WTC11 (cell line): ENCODE measurements around the gene PDZD2. TPM values are rescaled to one million over a fixed set of nuclear protein-coding genes. Genes with fewer than 3 reads are reported as not detected.

ENCODE experiments used
- ATAC-seq: fragments of 200-7000 bp; cut with Tn5 transposase; 2 replicates; pipeline ENCODE4 v1.10.0; 2021; ENCODE audit warnings: mild to moderate bottlenecking, moderate library complexity
- CTCF ChIA-PET: fragments of 300-600 bp; sonication (Branson Sonifier 250); formaldehyde crosslinking; loops from one replicate; lab custom pipeline; 2021; ENCODE audit warnings: antibody characterized with exemption; lab: Charles Lee
- POLR2A ChIA-PET: fragments of 350-600 bp; sonication (Branson Sonifier 250); formaldehyde crosslinking; loops from one replicate; lab custom pipeline; 2021; ENCODE audit warnings: antibody characterized with exemption; lab: Charles Lee
- DNase-seq: peaks from one replicate; pipeline ENCODE4 v3.0.0; 2021; ENCODE audit warnings: low spot score
- H3K27ac Mint-ChIP-seq: 2 replicates; pipeline ENCODE4 v1.8.0; 2021; ENCODE audit warnings: mixed read lengths
- H3K27me3 Mint-ChIP-seq: 2 replicates; pipeline ENCODE4 v1.8.0; 2021; ENCODE audit warnings: low read depth, mild to moderate bottlenecking, moderate library complexity, mixed read lengths
- H3K36me3 Mint-ChIP-seq: 2 replicates; pipeline ENCODE4 v1.8.0; 2021; ENCODE audit warnings: mixed read lengths
- H3K4me1 Mint-ChIP-seq: 2 replicates; pipeline ENCODE4 v1.8.0; 2022; ENCODE audit warnings: mixed read lengths
- H3K4me3 Mint-ChIP-seq: 2 replicates; pipeline ENCODE4 v1.8.0; 2021; ENCODE audit warnings: mild to moderate bottlenecking, moderate library complexity, mixed read lengths
- H3K9me3 Mint-ChIP-seq: 2 replicates; pipeline ENCODE4 v1.8.0; 2021; ENCODE audit warnings: mixed read lengths
- CBFB ChIP-seq: sonication (generic); formaldehyde crosslinking; IDR thresholded peaks from 2 replicates; pipeline ENCODE4 v1.8.1; 2022; ENCODE audit warnings: mild to moderate bottlenecking, low read depth, missing genetic modification reagents
- EMX1 ChIP-seq: fragments of 250-450 bp; sonication (Bioruptor Pico); IDR thresholded peaks from 2 replicates; pipeline ENCODE4 v1.8.0; 2021; ENCODE audit warnings: mild to moderate bottlenecking
- NR1H2 ChIP-seq: sonication (generic); formaldehyde crosslinking; IDR thresholded peaks from 2 replicates; pipeline ENCODE4 v1.9.0; 2021; ENCODE audit warnings: mild to moderate bottlenecking, moderate library complexity, missing genetic modification reagents
- PRRX2 ChIP-seq: fragments of 250-450 bp; sonication (Bioruptor Pico); IDR thresholded peaks from 2 replicates; pipeline ENCODE4 v1.8.0; 2021; ENCODE audit warnings: mild to moderate bottlenecking
- SP1 ChIP-seq: sonication (generic); formaldehyde crosslinking; conservative IDR thresholded peaks from 2 replicates; pipeline ENCODE4 v1.8.1; 2022; ENCODE audit warnings: missing genetic modification reagents
- ZNF219 ChIP-seq: sonication (generic); formaldehyde crosslinking; IDR thresholded peaks from 2 replicates; pipeline ENCODE4 v1.8.0; 2023; ENCODE audit warnings: missing genetic modification reagents, mild to moderate bottlenecking, borderline replicate concordance
- total RNA-seq: library from RNA; stranded (reverse); gene quantifications from 3 replicates; pipeline ENCODE4 v1.2.3, GENCODE V29; 2021
- TF ChIP-seq, protein P1 (sequence below): sonication (generic); formaldehyde crosslinking; conservative IDR thresholded peaks from 2 replicates; pipeline ENCODE4 v1.8.1; 2023; ENCODE audit warnings: mild to moderate bottlenecking, low read depth, missing genetic modification reagents, moderate library complexity
- TF ChIP-seq, protein P2 (sequence below): sonication (generic); formaldehyde crosslinking; IDR thresholded peaks from 2 replicates; pipeline ENCODE4 v1.8.0; 2023; ENCODE audit warnings: mild to moderate bottlenecking, missing genetic modification reagents
- TF ChIP-seq, protein P3 (sequence below): sonication (generic); formaldehyde crosslinking; IDR thresholded peaks from 2 replicates; pipeline ENCODE4 v1.8.0; 2022; ENCODE audit warnings: mild to moderate bottlenecking, missing genetic modification reagents
- TF ChIP-seq, protein P4 (sequence below): fragments of 250-450 bp; sonication (Bioruptor Pico); IDR thresholded peaks from 2 replicates; pipeline ENCODE4 v1.9.0; 2021; ENCODE audit warnings: mild to moderate bottlenecking
- TF ChIP-seq, protein P5 (sequence below): sonication (generic); formaldehyde crosslinking; conservative IDR thresholded peaks from 2 replicates; pipeline ENCODE4 v1.8.1; 2022; ENCODE audit warnings: mild to moderate bottlenecking, missing genetic modification reagents
- TF ChIP-seq, protein P6 (sequence below): sonication (generic); formaldehyde crosslinking; IDR thresholded peaks from 2 replicates; pipeline ENCODE4 v1.8.0; 2022; ENCODE audit warnings: mild to moderate bottlenecking, missing genetic modification reagents

The PDZD2 gene
- total RNA-seq, 1 experiment from 2014 or later: 11.4 TPM

DNA sequence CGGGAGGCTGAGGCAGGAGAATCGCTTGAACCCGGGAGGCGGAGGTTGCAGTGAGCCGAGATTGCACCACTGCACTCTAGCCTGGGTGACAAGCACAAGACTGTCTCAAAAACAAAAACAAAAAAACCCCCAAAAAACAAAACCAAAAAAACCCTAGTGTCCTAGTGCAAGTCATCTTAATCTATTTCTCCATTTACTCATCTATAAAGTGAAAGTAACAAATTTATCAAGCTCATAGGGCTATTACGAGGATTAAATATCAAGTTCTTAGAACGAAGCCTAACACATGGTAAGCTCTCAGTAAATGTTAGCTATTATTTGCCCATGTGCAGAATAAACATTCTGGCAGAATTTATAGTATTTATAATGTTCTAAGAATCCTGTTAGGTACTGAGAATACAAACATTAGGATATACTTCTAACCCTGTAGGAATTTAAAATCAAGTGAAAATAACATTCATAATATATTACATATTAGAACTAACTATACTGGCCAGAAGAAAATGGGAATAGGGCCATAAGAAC is 490.2 kb downstream of the PDZD2 start (continued):
- TF ChIP-seq, protein P1, sequence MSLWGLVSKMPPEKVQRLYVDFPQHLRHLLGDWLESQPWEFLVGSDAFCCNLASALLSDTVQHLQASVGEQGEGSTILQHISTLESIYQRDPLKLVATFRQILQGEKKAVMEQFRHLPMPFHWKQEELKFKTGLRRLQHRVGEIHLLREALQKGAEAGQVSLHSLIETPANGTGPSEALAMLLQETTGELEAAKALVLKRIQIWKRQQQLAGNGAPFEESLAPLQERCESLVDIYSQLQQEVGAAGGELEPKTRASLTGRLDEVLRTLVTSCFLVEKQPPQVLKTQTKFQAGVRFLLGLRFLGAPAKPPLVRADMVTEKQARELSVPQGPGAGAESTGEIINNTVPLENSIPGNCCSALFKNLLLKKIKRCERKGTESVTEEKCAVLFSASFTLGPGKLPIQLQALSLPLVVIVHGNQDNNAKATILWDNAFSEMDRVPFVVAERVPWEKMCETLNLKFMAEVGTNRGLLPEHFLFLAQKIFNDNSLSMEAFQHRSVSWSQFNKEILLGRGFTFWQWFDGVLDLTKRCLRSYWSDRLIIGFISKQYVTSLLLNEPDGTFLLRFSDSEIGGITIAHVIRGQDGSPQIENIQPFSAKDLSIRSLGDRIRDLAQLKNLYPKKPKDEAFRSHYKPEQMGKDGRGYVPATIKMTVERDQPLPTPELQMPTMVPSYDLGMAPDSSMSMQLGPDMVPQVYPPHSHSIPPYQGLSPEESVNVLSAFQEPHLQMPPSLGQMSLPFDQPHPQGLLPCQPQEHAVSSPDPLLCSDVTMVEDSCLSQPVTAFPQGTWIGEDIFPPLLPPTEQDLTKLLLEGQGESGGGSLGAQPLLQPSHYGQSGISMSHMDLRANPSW (CRISPR knock-in tag): no peak
- TF ChIP-seq PRRX2 (CRISPR knock-in tag) (no peak), SP1 (CRISPR knock-in tag) (no peak)

DNA sequence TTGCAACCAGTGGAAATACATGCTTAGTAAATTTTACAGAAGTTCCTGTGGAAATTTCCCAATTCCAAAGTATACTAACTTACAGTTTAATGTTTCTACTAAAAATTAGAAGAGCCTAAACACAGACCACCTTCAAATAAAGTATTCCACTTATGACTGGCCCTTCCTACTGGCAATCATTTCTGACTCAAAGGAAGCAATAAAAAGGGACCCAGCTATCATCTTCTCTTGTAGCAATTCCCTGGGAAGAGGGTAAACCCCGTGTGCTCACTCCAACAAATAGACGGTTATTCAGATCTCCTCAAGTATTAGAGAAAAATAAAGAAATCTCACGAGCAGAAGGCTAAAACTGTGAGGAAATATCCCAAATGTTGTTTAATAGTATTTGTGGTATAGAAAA is 491.9 kb downstream of the PDZD2 start:
- H3K27ac Mint-ChIP-seq: no peak overlapping the region
- no peak overlapping the region for H3K4me3 Mint-ChIP-seq
- TF ChIP-seq, protein P2, sequence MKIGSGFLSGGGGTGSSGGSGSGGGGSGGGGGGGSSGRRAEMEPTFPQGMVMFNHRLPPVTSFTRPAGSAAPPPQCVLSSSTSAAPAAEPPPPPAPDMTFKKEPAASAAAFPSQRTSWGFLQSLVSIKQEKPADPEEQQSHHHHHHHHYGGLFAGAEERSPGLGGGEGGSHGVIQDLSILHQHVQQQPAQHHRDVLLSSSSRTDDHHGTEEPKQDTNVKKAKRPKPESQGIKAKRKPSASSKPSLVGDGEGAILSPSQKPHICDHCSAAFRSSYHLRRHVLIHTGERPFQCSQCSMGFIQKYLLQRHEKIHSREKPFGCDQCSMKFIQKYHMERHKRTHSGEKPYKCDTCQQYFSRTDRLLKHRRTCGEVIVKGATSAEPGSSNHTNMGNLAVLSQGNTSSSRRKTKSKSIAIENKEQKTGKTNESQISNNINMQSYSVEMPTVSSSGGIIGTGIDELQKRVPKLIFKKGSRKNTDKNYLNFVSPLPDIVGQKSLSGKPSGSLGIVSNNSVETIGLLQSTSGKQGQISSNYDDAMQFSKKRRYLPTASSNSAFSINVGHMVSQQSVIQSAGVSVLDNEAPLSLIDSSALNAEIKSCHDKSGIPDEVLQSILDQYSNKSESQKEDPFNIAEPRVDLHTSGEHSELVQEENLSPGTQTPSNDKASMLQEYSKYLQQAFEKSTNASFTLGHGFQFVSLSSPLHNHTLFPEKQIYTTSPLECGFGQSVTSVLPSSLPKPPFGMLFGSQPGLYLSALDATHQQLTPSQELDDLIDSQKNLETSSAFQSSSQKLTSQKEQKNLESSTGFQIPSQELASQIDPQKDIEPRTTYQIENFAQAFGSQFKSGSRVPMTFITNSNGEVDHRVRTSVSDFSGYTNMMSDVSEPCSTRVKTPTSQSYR (CRISPR knock-in tag): no peak
- TF ChIP-seq, all 79 proteins: peak for 0
- Mint-ChIP-seq H3K9me3 (no peaks in the 10 kb centered on the region), H3K36me3 (peaks cover 25% of the 10 kb centered on the region), H3K27me3 (no peaks in the 10 kb centered on the region), H3K4me1 (peaks cover 20% of the 10 kb centered on the region)
- DNase-seq: no peak
- no peak for ATAC-seq
- CTCF ChIA-PET: no interaction called here
- POLR2A ChIA-PET: no interaction called here

DNA sequence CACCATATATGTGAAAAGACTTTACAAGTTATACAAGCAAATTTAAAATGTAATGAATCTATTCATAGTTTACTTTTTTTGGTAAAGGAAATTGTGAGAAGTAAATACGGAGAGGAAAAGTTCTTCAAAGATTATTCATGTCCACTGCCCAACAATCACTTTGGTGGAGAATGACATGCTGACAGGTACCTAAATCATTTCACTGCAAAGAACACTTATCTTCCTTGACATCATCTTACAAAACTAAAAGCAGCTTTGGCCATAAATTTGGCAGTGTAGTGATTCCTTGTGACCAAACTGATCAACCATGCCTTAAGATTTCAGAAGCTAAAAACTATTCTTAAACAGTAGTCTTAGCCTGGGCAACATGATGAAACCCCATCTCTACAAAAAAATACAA is 492.7 kb downstream of the PDZD2 start:
- ATAC-seq: no peak
- peaks cover 18% of the 10 kb centered on the region for H3K36me3 Mint-ChIP-seq
- no peaks in the 10 kb centered on the region for H3K27me3 Mint-ChIP-seq
- TF ChIP-seq, protein P3, sequence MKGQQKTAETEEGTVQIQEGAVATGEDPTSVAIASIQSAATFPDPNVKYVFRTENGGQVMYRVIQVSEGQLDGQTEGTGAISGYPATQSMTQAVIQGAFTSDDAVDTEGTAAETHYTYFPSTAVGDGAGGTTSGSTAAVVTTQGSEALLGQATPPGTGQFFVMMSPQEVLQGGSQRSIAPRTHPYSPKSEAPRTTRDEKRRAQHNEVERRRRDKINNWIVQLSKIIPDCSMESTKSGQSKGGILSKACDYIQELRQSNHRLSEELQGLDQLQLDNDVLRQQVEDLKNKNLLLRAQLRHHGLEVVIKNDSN (CRISPR knock-in tag): no peak
- no peak for TF ChIP-seq NR1H2
- TF ChIP-seq EMX1 (CRISPR knock-in tag): no peak
- TF ChIP-seq CBFB (CRISPR knock-in tag): no peak
- TF ChIP-seq, protein P4, sequence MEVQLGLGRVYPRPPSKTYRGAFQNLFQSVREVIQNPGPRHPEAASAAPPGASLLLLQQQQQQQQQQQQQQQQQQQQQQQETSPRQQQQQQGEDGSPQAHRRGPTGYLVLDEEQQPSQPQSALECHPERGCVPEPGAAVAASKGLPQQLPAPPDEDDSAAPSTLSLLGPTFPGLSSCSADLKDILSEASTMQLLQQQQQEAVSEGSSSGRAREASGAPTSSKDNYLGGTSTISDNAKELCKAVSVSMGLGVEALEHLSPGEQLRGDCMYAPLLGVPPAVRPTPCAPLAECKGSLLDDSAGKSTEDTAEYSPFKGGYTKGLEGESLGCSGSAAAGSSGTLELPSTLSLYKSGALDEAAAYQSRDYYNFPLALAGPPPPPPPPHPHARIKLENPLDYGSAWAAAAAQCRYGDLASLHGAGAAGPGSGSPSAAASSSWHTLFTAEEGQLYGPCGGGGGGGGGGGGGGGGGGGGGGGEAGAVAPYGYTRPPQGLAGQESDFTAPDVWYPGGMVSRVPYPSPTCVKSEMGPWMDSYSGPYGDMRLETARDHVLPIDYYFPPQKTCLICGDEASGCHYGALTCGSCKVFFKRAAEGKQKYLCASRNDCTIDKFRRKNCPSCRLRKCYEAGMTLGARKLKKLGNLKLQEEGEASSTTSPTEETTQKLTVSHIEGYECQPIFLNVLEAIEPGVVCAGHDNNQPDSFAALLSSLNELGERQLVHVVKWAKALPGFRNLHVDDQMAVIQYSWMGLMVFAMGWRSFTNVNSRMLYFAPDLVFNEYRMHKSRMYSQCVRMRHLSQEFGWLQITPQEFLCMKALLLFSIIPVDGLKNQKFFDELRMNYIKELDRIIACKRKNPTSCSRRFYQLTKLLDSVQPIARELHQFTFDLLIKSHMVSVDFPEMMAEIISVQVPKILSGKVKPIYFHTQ (CRISPR knock-in tag): no peak
- TF ChIP-seq, protein P5, sequence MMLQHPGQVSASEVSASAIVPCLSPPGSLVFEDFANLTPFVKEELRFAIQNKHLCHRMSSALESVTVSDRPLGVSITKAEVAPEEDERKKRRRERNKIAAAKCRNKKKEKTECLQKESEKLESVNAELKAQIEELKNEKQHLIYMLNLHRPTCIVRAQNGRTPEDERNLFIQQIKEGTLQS: no peak
- no peak for TF ChIP-seq ZNF219
- TF ChIP-seq, protein P6, sequence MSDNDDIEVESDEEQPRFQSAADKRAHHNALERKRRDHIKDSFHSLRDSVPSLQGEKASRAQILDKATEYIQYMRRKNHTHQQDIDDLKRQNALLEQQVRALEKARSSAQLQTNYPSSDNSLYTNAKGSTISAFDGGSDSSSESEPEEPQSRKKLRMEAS (CRISPR knock-in tag): no peak
- peaks cover 20% of the 10 kb centered on the region for H3K4me1 Mint-ChIP-seq
- H3K27ac Mint-ChIP-seq: no peak overlapping the region; the same call in 1 of the 2 replicates
- CTCF ChIA-PET: no interaction called here
- no peak overlapping the region for H3K4me3 Mint-ChIP-seq
- POLR2A ChIA-PET: no interaction called here
- H3K9me3 Mint-ChIP-seq: no peaks in the 10 kb centered on the region
- no peak for DNase-seq
